IPS-20b (cell line): ENCODE results near the gene CTAG2.
"Not testable (repeated sequence)": the region's sequence is repeated elsewhere in the genome, so short reads cannot be mapped to it uniquely, and the experiment has no call there.

ENCODE experiments used
- H3K27ac ChIP-seq: one replicate; pipeline ENCODE4 v1.5.1; 2013; ENCODE audit warnings: low read length
- H3K27me3 ChIP-seq: 2 replicates; pipeline ENCODE4 v1.6.1; 2013; ENCODE audit warnings: mild to moderate bottlenecking, low read length, inconsistent platforms; ENCODE audit not compliant: insufficient read depth
- H3K36me3 ChIP-seq: 2 replicates; pipeline ENCODE4 v1.6.1; 2013; ENCODE audit warnings: low read depth, mild to moderate bottlenecking, inconsistent platforms, low read length, moderate library complexity; ENCODE audit not compliant: insufficient read depth
- H3K4me1 ChIP-seq: 2 replicates; pipeline ENCODE4 v1.6.1; 2013; ENCODE audit warnings: mild to moderate bottlenecking, control low read depth, inconsistent platforms, low read length, moderate library complexity; ENCODE audit not compliant: insufficient read depth
- H3K4me3 ChIP-seq: 2 replicates; pipeline ENCODE4 v1.5.1; 2013; ENCODE audit warnings: mild to moderate bottlenecking, low read length, inconsistent platforms
- H3K9ac ChIP-seq: 2 replicates; pipeline ENCODE4 v1.6.1; 2013; ENCODE audit warnings: low read depth, mild to moderate bottlenecking, inconsistent platforms, low read length, moderate library complexity
- H3K9me3 ChIP-seq: 2 replicates; pipeline ENCODE4 v1.6.1; 2013; ENCODE audit warnings: mild to moderate bottlenecking, low read depth, low read length, inconsistent platforms; ENCODE audit not compliant: insufficient read depth

Gene CTAG2

DNA sequence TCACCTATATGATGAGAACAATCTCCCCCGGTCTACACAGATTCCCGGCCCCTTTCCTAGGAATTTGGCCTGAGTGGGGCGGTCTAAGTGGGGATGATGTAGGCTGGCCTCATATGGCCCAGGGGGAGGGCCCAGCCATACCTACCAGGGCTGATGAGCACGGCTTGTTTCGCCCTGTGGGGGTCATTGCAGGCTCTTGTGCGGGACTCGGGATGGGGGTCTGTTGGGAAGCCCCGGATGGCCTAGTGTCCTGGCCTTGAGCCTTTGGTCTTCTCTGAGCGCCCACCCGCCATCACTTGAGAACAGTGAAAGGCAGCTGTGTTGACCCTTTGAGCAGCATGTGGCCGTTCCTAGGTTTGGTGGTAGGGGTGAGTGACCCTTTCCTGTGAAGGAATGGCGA, 4.8 kb upstream of the CTAG2 start:
- Histone ChIP-seq H3K27me3 (no peaks in the 10 kb centered on the region), H3K27ac (no peak overlapping the region), H3K4me1 (no peaks in the 10 kb centered on the region), H3K36me3 (no peaks in the 10 kb centered on the region), H3K9me3 (no peaks in the 10 kb centered on the region), H3K4me3 (no peak overlapping the region), H3K9ac (no peak overlapping the region)

DNA sequence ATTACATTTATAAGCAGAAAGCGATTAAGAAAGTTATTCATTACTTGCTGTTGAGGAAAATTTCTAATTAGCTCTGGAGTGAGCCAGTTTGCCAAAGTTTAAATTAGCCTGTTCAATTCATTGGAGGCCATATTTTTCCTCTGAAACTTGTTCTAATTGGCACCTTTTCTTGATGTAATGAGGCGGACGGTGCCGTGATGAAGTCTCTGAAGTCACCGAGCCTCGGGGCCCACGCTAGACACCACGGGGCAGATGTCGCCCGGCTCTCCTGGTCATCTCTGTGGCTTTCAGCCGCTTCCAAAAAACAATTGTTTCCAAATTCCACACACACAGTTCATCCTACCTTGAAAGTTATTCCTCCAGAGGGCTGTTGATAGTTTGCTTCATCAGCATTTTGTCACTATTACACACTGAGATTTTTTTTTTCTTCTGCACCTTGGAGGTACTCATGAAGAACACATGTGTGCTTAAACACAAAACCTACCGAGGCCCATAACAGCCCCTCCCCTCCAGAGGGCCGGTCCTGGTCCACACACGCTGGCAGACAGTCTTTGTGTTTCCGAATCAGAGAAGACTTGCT, 3.9 kb upstream of the CTAG2 start:
- H3K9ac ChIP-seq, result no peak overlapping the region
- H3K36me3 ChIP-seq, result no peaks in the 10 kb centered on the region
- no peaks in the 10 kb centered on the region for H3K9me3 ChIP-seq
- H3K27ac ChIP-seq, result no peak overlapping the region
- no peaks in the 10 kb centered on the region for H3K27me3 ChIP-seq
- no peak overlapping the region for H3K4me3 ChIP-seq
- H3K4me1 ChIP-seq, result no peaks in the 10 kb centered on the region

DNA sequence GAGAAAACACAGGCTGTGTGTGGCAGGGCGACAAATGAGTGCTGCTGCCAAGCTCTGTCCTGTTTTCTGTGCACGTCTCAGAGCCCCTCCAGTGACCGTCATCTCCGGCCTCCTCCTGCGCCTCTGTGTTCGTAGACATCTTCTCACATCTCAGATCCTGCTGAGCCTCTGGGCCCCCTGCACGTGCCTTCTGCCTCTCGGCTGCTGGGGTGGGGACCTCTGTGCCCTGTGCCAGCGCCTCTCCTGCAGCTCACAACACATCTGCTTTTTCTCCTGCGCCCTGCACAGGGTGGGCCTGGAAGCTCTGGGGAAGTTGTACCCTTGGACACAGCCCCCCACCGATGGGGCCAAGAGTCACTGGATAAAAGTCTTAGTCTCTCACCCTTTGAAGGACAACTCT, 2.4 kb upstream of the CTAG2 start:
- Histone ChIP-seq H3K27me3 (no peaks in the 10 kb centered on the region), H3K4me1 (no peaks in the 10 kb centered on the region), H3K4me3 (no peak overlapping the region), H3K9ac (no peak overlapping the region), H3K9me3 (no peaks in the 10 kb centered on the region), H3K27ac (no peak overlapping the region), H3K36me3 (no peaks in the 10 kb centered on the region)

DNA sequence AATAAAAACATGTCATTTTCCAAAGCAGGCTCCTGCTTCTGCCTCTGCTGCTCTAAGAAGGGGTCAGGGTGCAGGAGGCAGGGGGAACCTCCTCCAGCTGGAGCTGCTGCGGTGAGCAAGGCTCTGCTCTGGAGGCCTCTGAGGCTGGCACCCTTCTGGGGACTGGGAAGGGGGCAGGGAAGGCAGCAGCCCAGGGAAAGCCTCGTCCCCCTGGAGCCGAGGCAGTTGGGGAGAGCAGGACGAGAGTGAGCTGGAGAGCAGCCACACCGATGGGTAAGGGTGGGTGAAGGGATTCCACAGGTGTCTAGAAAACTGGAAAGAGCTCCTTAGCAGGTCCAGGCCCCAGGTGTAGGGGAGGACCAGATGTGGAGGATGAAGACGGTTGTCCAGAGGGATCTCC, 2.0 kb upstream of the CTAG2 start:
- H3K27me3 ChIP-seq, result no peaks in the 10 kb centered on the region
- no peaks in the 10 kb centered on the region for H3K4me1 ChIP-seq
- H3K9me3 ChIP-seq, result no peaks in the 10 kb centered on the region
- no peak overlapping the region for H3K27ac ChIP-seq
- no peak overlapping the region for H3K9ac ChIP-seq
- H3K4me3 ChIP-seq, result no peak overlapping the region
- H3K36me3 ChIP-seq, result no peaks in the 10 kb centered on the region

DNA sequence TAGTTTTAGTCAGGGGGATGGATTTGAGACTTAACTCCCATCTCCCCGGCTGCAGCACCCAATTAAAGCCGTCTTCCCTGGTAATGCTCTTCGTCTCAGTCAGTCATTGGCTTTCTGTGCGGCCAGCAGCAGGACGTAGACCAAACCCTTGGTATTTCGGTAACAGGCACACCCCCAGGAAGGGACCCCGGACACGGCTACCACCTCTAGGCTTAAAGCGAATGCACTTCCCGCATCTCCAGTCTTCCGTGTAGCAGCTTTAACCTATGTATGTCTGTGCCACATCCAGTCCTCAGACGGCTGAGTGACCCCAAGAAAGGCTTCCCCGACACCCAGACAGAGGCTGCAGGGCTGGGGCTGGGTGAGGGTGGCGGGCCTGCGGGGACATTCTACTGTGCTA, 1.5 kb upstream of the CTAG2 start:
- H3K27me3 ChIP-seq, result no peaks in the 10 kb centered on the region
- no peaks in the 10 kb centered on the region for H3K36me3 ChIP-seq
- no peak overlapping the region for H3K4me3 ChIP-seq
- H3K9me3 ChIP-seq, result no peaks in the 10 kb centered on the region
- H3K27ac ChIP-seq, result no peak overlapping the region
- no peak overlapping the region for H3K9ac ChIP-seq
- H3K4me1 ChIP-seq, result 0 out of 2 replicates have a peak, but pooled peaks cover 2% of the 10 kb centered on the region

DNA sequence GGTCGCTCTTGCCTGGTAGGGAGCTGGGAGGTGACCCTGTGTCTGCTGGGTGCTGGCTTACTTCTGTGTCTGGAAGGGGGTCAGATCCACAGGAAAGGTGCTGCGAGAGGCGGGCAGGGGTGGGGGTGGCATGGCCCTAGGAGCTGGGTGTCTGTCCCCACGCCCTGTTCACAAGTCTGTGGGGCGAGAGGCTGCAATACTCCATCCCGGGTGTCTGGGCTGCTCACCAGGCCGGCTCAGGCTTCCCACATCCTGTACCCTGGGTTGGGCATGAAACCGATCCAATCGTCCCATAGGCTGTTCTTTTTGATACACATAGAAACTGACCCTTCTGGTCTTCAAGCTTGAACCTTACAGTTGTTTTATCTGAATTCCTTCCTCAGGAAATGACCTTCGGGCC, 993 bp upstream of the CTAG2 start:
- Histone ChIP-seq H3K9ac (no peak overlapping the region), H3K9me3 (no peaks in the 10 kb centered on the region), H3K4me3 (no peak overlapping the region), H3K36me3 (no peaks in the 10 kb centered on the region), H3K27ac (no peak overlapping the region), H3K27me3 (no peaks in the 10 kb centered on the region), H3K4me1 (0 out of 2 replicates have a peak, but pooled peaks cover 2% of the 10 kb centered on the region)

DNA sequence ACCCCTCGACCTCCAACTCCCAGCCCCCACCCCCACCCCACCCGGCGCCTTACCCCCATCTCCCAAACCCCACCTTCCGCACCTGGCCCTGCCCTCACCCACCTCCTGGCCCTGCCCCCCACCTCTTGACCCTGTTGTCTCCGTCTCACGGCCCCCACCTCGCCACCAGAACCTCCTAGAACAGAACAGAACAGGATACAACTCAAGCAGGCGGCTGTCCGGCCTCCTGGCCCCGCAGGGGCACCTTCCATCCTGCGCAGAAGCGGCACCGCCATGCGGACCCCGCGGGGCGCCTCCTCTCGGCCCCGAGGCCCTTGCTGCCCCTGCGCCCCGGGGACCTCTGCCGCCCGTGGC, 354 bp downstream of the CTAG2 start:
- H3K27me3 ChIP-seq, result no peaks in the 10 kb centered on the region
- no peak overlapping the region for H3K4me3 ChIP-seq
- no peaks in the 10 kb centered on the region for H3K36me3 ChIP-seq
- no peak overlapping the region for H3K27ac ChIP-seq
- H3K9ac ChIP-seq, result no peak overlapping the region
- no peaks in the 10 kb centered on the region for H3K9me3 ChIP-seq
- H3K4me1 ChIP-seq, result 0 out of 2 replicates have a peak, but pooled peaks cover 2% of the 10 kb centered on the region

DNA sequence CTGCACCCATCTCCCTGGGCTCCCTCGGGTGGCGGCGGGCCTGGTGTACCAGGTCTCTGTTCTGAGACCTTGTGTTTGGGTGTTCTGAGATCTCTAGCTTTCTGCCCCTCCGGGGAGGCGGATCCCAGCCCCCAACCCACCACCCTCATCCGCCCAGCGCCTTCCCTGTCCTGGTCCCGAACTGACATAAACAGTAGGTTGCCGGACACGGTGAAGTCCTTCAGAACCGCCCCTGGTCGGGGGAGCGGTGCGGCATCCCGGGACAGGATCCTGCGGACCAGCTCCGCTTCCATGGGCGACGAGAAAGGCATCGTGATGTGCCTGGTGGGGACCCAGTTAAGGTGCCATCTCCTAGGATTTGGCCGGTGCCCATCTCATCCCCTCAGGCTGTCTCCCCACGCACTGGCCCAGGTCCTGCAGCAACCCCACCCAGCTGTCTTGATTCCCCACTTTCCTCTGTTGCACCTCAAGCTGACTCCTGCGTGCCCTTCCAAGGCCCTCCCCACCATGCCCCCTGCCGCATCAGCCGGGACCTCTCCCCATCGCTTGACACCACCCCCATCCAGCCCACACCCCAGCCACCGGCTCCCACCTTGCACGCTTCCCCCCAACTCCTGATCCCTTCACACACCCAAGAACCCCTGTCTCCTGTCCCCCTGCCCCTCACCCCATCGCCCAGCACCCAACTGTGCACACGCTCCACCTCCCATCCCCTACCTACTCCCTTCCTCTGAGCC, 900 bp downstream of the CTAG2 start:
- no peak overlapping the region for H3K4me3 ChIP-seq
- no peaks in the 10 kb centered on the region for H3K27me3 ChIP-seq
- no peaks in the 10 kb centered on the region for H3K36me3 ChIP-seq
- no peaks in the 10 kb centered on the region for H3K9me3 ChIP-seq
- H3K4me1 ChIP-seq, result 0 out of 2 replicates have a peak, but pooled peaks cover 2% of the 10 kb centered on the region
- H3K9ac ChIP-seq, result no peak overlapping the region
- no peak overlapping the region for H3K27ac ChIP-seq

DNA sequence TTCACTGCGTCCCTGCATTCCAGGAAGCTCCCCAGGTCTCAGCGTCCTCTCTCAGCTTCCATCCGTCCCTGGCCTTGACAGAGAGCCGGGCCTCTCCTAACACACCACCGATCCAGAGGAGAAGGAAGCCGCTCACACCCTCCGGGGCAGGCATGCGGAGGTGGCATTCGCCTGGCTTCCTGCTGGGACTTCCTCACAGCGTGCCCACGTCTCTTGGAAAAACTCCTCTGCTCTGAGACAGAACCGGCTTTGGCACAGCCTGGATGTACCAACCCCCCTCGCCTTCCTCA, 3.2 kb downstream of the CTAG2 start:
- no peak overlapping the region for H3K27ac ChIP-seq
- H3K9ac ChIP-seq, result no peak overlapping the region
- no peaks in the 10 kb centered on the region for H3K27me3 ChIP-seq

DNA sequence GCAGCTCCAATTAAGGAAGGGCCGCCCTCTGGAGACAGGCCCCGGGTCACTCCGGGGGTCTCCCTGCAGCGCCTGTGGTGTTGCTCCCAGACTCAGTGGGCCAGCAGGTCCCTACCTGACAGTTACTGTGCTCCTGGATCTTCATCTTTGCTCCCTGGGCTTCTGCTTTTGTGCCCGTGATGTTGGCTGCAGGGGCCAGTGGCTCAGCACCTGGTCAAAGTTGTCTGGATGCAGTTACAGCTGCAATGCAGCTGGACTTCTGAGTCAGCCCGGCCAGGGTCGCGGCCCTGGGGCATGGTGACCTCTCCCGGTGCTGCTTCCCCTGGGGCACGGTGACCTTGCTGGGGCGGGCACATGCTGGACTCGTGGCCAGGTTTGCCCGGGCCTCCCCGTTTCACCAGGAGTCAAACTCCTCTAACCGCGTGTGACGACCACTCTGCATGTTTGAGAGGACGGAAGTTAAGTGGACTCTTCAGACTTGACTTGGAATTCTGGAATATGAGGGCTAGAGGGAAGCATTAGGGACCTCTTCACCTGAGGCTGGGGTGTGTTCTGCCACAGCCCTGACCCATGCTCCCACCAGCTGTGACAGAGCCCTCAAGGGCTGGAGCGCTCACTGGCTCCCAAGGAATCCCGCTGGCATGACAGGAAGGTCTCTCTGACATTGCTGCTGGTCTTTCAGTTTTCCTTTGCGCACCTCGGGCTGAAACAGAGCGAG, 3.7 kb downstream of the CTAG2 start:
- Histone ChIP-seq H3K36me3 (no peaks in the 10 kb centered on the region), H3K9me3 (no peaks in the 10 kb centered on the region), H3K4me1 (0 out of 2 replicates have a peak, but pooled peaks cover 2% of the 10 kb centered on the region), H3K9ac (no peak overlapping the region), H3K27me3 (no peaks in the 10 kb centered on the region), H3K27ac (no peak overlapping the region), H3K4me3 (no peak overlapping the region)

More for the DNA sequence above, 3.2 kb downstream of the CTAG2 start:
- no peak overlapping the region for H3K4me3 ChIP-seq
- no peaks in the 10 kb centered on the region for H3K9me3 ChIP-seq
- H3K4me1 ChIP-seq, result 0 out of 2 replicates have a peak, but pooled peaks cover 2% of the 10 kb centered on the region
- H3K36me3 ChIP-seq, result no peaks in the 10 kb centered on the region

DNA sequence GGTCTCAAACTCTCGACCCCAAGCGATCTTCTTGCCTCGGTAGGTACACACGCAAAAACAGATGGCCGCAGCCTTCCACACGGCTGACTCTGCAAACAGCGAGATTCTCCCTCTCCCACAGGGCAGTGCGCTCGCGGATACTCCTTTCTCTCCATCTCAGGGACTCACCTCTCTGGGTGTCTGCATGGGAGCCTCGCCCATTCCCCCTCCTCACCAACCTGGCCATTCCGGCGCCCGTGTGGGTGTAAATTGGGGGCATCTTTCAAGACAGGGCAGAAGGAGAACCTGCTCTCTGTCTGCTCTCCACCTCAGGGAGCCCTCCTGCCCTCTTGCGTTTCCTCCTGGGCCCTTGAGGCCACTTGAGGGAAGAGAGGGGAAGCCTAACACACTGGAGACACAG, 4.4 kb downstream of the CTAG2 start:
- no peak overlapping the region for H3K27ac ChIP-seq
- no peak overlapping the region for H3K4me3 ChIP-seq
- H3K9ac ChIP-seq, result no peak overlapping the region
- no peaks in the 10 kb centered on the region for H3K36me3 ChIP-seq
- H3K9me3 ChIP-seq, result no peaks in the 10 kb centered on the region
- 0 out of 2 replicates have a peak, but pooled peaks cover 2% of the 10 kb centered on the region for H3K4me1 ChIP-seq
- H3K27me3 ChIP-seq, result no peaks in the 10 kb centered on the region

DNA sequence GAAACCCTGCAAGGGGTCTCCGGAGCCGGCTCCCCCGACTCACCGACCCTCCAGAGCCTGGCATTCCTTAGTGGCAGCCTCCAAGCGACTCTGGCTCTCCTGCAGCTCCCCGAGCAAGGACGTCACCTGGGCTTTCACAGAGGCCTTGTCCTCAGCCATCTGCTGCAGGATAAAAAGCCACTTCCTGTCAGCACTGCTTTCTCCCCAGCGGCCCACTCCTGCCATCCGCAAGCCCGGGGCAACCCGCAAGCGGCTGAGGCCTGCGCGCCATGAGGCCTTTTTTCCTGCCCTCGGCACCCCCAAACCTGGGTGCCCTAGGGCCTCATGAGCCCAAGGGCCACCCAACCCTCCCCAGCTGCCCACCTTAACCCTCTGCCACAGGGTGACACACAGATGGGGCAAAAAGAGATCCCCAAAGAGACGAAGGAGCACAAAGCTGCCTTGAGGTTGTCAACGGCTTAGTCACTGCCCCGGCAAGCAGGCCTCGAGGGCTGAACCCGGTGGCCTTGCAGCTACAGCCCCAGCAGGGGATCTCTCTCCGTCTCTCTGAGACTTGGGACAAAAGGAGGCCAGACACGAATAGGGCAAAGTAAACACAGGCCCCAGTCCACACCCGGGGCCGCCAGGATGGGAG, 7.5 kb downstream of the CTAG2 start:
- not testable (repeated sequence) for H3K9me3 ChIP-seq, H3K36me3 ChIP-seq, H3K27ac ChIP-seq, H3K27me3 ChIP-seq, H3K9ac ChIP-seq, H3K4me3 ChIP-seq, H3K4me1 ChIP-seq
